ENCODE data around the gene DEF6.

The DEF6 gene, protein sequence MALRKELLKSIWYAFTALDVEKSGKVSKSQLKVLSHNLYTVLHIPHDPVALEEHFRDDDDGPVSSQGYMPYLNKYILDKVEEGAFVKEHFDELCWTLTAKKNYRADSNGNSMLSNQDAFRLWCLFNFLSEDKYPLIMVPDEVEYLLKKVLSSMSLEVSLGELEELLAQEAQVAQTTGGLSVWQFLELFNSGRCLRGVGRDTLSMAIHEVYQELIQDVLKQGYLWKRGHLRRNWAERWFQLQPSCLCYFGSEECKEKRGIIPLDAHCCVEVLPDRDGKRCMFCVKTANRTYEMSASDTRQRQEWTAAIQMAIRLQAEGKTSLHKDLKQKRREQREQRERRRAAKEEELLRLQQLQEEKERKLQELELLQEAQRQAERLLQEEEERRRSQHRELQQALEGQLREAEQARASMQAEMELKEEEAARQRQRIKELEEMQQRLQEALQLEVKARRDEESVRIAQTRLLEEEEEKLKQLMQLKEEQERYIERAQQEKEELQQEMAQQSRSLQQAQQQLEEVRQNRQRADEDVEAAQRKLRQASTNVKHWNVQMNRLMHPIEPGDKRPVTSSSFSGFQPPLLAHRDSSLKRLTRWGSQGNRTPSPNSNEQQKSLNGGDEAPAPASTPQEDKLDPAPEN
- total RNA-seq = 69.0 to 342 reads per million in 2 experiments

DNA sequence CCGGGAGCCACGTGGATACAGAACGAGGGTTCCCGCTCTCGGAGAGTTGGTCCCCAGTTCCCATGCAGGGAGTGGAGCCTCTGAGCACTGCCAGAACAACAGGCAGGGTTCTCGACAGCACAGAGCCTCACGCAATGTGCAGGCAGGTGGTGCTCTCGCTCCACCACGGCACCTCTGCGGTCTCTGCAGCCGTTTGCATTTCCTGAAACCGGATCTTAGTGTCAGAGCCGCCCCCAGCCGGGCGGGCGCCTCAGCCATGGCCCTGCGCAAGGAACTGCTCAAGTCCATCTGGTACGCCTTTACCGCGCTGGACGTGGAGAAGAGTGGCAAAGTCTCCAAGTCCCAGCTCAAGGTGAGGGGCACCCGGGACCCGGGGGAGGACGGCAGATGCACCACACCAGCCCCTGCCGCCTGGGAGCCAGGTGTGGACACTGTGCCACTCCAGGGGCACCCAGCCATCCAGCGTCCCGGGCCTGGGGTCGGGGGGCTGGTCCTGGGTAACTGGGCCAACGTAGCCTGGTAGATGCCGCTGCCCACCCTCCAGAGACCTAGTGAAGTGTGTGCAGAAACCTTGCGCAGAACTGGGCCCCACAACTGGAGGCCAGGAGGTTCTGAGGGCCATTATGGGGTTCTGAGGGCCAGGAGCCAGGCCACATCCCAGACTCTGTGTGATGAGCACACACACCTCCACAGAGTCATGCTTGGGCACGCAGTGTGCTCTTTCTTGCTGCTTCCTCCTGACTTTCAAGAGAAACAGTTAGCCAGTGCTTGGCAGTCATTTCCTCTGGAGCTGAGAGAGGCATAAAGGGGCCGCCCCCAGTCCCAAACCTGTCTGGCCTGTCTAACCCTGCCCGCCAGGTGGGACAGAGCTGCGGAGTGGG lies at the start of gene DEF6:
TSS of gene DEF6 (plus strand) at position 218 of the 881 bp plus-strand sequence. CDS start at position 257, 39 bp downstream.
- DNase-seq (ENCODE audit: low read depth) = peak; percentile 82

DNA sequence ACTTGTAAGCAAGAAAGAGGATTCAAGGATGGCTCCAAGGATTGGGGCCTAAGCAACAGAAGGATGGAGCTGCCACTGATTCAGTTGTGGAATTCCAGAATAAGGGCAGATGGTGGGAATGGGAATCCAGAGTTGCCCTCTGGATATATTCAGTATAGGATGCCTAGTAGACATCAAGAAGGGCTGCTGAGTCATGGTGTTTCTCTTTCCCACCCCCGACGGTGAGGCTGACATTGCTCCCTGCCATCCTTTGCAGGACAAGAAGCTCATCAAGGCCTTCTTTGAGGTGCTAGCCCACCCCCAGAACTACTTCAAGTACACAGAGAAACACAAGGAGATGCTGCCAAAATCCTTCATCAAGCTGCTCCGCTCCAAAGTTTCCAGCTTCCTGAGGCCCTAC lies 49.3 kb upstream of the DEF6 start:
- DNase-seq (ENCODE audit: low read depth) = no peak

DNA sequence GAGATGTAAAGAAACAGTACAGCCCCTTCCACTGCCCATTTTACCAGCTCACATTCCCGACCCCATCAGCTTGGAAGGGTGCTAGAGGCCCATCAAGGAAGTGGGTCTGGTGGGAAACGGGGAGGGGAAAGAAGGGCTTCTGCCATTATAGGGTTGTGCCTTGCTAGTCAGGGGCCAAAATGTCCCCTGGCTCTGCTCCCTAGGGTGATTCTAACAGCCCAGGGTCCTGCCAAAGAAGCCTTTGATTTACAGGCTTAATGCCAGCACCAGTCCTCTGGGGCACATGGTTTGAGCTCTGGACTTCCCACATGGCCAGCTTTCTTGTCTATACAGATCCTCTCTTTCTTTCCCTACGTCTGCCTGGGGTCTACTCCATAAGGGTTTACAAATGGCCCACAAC lies 48.7 kb upstream of the DEF6 start:
- DNase-seq (ENCODE audit: low read depth) = no peak

DNA sequence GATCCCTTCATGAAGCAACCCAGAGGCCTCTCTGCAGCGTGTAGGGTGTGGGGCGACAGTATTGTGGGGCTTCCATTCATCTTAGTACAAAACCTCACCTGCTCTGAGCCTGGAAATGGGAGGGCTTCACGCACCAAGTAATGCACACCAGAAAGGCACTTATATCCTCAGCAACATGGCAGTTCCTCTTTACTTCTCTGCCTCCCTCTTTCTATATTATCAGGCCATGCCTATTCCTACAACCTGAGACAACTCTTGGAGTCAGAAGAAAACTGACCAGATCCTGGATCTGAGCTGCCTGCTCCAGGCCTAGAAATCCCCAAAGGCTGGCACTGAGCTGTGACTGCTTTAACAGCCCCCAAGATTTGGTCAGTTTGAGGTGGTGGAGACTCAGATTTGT lies 45.7 kb upstream of the DEF6 start:
- DNase-seq (ENCODE audit: low read depth) = no peak

DNA sequence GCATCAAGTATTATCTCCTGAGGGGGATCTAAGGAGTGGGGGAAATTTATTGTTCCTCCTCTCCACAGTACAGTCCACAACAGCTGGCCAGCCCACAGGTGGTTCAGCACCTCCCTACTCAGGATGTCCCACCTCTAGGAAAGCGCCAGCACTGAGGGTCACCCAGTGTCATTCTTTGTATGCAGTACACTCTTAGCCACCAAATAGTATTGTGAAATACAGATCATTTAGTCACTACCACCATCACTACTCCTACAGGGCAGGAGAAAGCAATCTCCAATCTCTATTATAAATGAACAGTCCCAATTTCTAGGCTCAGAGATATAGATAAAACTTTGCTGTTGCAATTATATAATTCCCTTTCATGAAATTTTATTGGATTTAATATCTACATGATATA lies 44.4 kb upstream of the DEF6 start:
- DNase-seq (ENCODE audit: low read depth) = no peak

DNA sequence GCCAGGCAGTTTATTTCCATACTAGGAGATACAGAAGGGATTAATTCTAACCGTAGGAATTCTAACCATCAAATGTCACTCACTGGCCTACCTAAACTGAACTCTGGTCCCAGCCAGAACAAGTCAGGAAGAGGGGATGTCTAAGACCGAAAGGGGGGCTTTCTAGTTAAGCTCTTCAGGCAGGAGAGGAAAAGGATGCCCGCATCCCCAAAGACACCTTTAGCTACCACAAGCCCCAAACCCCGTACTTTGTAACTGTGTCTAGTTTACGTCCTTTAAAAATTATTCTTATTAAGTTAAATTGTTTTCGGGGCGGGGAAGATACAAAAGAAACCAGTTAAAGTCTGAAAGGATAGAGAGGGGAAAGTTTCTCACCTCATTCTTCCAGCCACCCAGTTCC lies 39.3 kb upstream of the DEF6 start:
- no peak for DNase-seq (ENCODE audit: low read depth)

DNA sequence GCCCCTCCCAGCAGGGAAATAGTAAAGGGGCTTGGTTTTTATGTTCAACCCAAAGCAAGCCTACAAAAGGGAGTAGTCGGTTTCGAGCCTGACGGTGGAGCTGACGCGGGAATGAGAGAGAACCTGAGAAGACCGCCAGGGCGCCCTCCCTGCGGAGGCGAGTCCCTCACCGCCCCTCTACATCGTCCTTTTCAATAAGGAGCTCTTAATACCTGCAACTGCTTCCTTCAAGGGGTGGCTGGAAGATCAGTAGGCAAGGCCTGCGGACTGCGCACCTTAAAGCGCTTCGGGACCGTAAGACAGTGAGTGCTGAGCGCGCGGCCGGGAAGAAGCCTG lies 38.8 kb upstream of the DEF6 start:
- peak; percentile 43 for DNase-seq (ENCODE audit: low read depth)

DNA sequence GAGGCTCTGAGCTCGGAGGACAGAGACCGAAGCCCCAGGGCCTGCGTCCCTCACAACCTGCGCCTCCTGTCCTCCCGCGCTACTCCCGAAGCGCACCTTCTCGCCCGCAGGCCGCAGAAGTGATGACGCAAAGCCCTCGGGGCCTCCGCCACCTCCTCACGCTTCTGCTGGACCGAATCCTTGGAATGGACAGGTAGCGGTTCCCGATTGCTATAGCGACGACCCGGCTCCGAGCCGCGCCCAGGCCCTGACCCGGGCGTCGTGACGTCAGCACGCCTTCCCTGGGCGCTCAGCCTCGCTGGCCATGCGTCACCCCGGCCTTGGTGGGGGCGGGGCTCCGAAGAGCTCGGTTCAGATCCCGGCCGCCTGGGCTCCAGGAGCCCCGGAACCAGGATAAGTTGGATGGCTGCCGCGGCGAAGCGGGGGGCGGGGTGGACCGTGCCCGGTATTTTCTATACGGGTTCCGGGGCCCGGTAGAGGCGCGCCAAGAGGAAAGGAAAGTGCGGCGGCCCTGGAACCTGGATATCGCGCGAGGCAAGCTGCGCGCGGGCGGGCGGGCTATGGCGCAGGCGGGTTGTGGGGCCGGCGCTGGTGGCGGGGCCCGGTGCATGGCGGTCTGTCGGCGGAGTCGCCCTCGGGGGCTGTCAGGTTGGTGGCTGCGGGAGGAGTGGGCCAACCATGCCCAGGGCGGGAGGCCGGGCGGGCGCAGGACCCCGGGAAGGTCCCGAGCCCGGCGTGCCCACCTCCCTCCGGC lies 38.2 kb upstream of the DEF6 start, which contains the start of gene ZNF76:
TSS of gene ZNF76 (plus strand) at position 542 of the 754 bp plus-strand sequence. CDS start 21,417 bp downstream, outside the sequence.
- peak; percentile 90 for DNase-seq (ENCODE audit: low read depth)

DNA sequence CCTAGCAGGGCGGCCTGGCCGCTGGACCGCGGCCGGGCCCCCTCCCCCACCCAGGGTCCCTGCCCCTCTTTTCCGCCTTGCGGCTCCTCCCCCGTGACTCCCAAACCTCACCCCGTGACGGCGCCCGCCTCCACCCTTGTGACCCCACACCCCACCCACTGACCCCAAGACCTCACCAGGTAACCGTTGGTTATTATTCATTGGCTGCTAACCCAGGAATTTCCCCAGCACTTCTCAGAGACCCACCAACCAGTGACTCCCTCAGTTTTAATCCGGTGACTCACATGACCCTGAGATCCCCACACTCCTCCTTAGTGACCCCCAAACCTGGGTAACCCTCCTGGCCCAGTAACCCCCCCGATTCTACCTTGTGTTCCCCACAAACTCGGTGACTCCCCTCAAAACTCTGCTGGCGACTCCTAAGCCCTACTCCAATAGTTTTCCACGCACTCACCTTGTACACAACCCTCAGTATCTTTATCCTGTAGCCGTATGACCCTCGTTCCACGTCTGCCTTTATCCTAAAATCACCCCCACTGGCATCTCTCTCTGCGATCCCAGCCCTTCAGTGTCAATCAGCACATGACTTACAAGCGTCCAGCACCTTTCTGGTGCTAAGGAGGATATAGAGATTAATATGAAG lies 37.5 kb upstream of the DEF6 start:
- DNase-seq (ENCODE audit: low read depth) = peak; percentile 72

DNA sequence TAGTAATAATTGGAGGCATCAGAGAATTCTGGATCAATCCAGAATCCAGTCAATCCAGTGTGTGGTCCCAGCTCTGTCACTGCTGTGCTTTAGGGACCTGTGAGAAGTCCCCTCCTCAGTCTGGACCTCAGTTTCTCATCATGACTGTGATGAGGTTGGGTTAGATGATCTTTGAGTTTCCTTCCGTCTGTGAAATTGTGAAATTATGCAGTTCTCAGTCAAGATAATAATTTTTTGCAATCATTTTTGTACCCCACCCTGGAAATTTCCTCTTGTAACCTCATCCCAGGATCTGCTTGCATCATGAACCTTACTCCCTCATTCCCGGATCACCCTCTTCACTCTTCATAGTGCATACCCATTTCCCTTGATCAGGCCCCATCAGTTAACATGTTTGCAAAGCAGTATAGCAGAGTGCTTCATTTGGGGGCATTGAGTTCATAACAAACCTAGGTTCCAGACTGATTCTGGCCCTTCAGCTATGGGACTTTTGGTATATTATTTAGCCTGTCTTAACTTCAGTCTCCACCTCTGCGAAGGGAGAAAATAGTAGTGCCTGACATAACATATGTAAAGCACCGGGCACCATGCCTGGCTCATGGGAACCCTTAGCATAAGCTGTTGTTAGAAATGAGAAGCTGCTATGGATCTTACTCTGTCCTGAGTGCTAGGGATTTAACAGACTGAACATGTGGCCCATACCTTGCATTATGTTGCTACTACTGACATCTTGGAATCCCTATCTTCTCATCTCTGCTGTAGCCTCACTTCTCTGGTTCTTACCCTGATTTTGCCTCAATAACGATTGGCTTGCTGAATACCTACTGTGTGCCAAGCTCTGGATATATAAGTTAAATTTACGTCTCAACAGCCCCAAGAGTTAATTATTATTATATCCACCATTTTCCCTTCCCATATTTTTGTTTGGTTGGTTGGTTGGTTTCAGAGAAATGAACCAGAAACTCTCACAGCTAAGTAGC lies 36.7 kb upstream of the DEF6 start:
- no peak for DNase-seq (ENCODE audit: low read depth)

DNA sequence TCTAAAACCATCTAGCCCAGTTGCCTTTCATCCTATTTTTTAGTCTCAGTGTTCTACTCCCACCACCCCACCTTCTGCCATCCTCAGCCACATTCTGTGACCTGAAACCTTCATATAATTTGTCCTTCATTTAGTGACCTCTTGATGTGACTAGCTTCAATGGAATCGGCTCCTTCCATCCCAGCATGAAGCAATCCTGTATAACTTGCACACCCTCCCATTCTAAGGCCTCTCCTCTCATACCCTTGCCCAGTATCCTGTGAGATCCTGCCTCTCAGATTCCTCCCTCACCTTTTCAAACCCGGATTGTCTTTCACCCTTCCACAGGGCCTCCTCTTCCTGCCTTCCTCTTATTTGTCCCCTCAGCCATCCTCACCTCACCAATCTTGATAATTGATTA lies 35.0 kb upstream of the DEF6 start:
- DNase-seq (ENCODE audit: low read depth) = no peak

DNA sequence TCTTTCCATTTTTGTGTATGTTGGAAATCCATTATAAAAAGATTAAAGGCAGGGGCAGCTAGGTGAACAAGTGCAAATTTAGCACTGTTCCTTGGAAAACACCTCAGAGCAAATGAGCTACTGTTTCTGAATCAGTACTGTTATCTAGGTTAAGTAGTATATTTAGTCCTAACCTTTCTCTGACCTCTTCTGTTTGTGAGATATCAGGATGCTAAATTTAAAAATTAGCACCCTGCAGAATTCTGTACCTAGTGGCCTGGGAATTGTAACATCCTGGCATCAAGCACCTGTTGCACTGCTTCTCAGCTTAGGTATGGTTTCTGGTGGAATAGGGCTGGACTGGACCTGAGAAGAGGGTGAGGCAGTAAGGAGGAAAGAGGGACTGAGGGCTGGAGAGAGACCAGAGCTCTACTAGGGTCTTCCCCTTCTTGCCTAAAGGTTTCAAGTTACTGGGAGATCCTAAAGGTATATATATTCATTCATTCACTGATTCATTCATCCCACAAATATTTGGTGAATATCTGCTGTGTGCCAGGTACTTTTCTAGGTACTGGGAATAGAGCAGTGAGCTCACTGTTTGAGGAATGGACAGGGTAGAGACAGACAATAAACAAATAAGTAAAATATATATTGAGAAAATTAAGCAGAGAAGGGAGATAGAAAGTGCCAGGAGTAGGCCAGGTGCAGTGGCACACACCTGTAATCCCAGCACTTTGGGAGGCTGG lies 32.9 kb upstream of the DEF6 start:
- DNase-seq (ENCODE audit: low read depth) = no peak

DNA sequence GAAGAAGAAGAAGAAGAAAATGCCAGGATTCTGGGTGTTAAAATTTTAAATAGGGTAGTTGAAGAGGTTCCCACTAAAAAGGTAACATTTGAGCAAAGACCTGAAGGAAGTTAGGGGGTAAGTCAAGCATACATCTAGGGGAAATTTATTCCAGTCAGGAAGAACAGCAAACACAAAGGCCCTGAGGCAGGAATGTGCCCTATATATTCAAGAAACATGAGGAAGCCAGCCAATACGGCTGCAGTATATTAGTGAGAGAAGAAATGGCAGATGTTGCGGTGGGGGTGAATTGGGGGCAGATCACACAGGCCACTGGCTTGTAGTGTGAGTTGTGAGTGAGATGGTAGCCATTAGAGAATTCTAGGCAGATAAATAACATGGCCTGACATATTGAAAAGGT lies 32.1 kb upstream of the DEF6 start:
- no peak for DNase-seq (ENCODE audit: low read depth)

DNA sequence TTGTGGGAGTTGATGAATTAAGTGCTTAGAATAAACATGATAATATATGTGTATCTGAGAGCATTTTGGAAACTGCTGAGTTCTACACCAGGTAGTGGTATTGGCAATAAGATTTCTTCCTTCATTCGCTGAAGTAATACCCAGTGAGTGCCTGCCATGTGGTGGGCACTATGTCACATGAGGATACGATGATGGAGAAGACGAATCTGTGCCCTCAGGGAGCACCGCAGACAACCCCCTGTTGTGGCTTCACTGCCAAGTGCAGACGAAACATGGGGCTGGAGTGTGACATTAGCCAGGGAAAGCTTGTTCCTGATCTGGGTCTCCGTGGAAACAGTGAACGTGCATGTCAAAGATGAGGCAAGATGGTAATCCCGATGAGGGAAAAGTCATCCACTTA lies 30.2 kb upstream of the DEF6 start:
- DNase-seq (ENCODE audit: low read depth) = no peak

DNA sequence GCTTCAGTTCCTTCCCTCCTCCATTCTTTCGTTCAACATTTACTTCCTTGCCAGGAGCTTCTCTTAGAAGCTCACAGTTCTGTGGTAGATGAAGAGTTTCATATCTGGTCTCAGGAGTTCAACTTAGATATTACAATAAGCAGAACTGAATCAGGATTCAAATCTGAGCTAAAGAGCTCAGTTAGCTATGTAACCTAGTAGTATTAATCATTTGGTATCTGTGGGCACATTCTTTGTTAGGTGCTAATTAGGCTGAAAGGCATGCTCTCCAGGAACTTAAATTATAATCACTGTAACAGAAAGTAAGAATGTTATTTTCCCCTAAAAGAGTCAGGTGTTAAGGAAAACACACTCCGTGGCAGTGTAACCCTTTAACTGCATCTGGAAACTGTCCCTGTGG lies 29.7 kb upstream of the DEF6 start:
- DNase-seq (ENCODE audit: low read depth) = no peak

DNA sequence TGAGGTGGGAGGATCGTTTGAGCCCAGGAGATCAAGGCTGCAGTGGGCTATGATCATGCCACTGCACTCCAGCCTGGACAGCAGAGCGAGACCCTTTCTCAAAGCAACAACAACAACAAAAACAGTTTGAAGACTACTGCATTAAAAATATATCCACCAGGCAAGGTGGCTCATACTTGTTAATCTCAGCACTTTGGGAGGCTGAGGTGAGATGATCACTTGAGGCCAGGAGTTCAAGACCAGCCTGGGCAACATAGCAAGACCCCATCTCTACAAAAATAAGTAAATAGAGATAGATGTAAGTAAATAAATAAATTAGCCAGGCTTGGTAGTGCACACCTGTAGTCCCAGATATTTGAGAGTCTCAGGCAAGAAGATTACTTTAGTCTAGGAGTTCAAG lies 25.6 kb upstream of the DEF6 start:
- no peak for DNase-seq (ENCODE audit: low read depth)

DNA sequence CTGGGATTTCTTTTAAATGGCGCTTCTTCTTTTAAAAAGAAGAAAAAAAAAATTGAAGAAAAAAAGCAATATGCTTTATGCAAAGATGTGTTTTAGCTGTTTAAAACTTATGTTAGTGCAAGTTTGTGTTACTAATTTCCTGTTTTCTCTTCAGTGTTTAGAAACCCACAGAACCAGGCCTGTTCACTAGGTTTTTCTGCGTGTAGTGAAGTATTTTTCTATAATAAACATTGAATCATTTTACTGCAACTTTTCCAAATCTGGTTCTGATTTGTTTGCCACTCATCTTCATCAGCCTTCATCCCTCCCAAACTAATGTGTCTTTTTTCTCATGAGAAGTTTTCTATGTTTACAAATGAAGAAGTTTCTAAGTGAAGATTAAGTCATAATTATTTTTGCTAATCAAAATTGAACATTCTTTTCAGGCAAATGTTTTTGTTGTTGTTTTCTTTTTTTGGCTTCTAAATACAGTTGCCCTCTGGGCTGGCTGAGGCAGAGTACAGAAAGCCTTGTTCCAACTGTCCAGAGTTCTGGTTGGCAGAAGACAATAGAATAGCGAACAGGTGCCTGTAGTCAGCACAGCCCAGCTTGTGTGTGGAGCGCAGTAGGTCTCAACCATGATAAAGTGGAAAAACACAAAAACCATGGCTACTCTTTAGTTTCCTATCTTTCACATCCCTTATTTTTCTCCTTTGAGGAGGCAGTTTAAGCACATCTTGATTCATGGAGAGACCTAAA lies 23.6 kb upstream of the DEF6 start:
- no peak for DNase-seq (ENCODE audit: low read depth)

DNA sequence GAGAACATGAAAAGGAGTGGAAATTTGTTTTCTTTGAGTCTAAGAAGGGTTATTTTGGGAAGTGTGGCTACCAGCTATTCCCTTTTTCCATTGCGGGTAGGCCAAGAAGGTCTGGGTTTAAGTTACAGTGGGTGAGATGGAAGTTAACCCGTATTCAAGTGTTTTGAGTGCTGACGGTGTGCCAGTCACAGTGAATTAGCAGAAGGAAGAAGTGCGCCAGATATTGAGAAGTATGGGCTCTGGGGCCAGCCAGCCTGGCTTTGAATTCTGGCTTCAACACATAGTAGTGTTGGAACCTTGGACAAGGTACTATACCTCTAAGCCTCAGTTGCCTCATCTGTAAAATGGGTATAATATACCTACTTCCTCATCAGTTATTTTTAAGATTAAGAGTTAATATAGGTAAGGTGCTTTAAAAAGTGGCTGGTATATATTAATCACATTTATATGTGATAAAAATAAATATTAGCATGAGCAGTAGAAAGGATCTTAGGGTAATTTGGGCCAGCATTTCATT lies 21.8 kb upstream of the DEF6 start:
- DNase-seq (ENCODE audit: low read depth) = no peak

Measured in T follicular helper cell (primary cell).